H1 (cell line): ENCODE data around the gene KIF26B. TPM values are rescaled to one million over a fixed set of nuclear protein-coding genes. Genes with fewer than 3 reads are reported as not detected.

Experiments
- BCL11A ChIP-seq, 2 experiments: IDR thresholded peaks; one replicate each; pipeline ENCODE4 v1.6.1; 2011; ENCODE audit warnings: low read depth in 2 of 2, low read length in 2 of 2, mild to moderate bottlenecking in 2 of 2
- CBX8 ChIP-seq: fragments of 300-800, 300-1000 bp; sonication (generic); IDR thresholded peaks from 2 replicates; pipeline ENCODE4 v1.7.1; 2016; ENCODE audit warnings: low read depth, low read length, borderline replicate concordance
- FOSL1 ChIP-seq: IDR thresholded peaks from 2 replicates; pipeline ENCODE4 v1.6.1; 2011; ENCODE audit warnings: mild to moderate bottlenecking, low read depth, low read length, moderate library complexity; ENCODE audit not compliant: insufficient read depth
- JUN ChIP-seq: IDR thresholded peaks from 2 replicates; pipeline ENCODE4 v1.6.1; 2011; ENCODE audit warnings: low read depth, mild to moderate bottlenecking, improper control_type of control experiment, low read length
- MAX ChIP-seq: IDR thresholded peaks from 2 replicates; pipeline ENCODE4 v1.6.1; 2012; ENCODE audit warnings: inconsistent platforms
- RAD21 ChIP-seq, 2 experiments: IDR thresholded peaks in 1 of 2; conservative IDR thresholded peaks in 1 of 2; 2 replicates each; pipeline ENCODE4 v1.6.1; 2011; ENCODE audit warnings: low read depth in 2 of 2, low read length in 2 of 2, improper control_type of control experiment in 1 of 2, inconsistent platforms in 1 of 2, mild to moderate bottlenecking in 1 of 2, moderate library complexity in 1 of 2
- RBBP5 ChIP-seq: IDR thresholded peaks from 2 replicates; pipeline ENCODE4 v1.7.1; 2012; ENCODE audit warnings: low read depth, mild to moderate bottlenecking, inconsistent platforms, low read length, moderate library complexity, borderline replicate concordance
- polyA plus RNA-seq, 7 experiments: library from polyadenylated mRNA; depleted of rRNA in 3 of 7; stranded (reverse) in 5 of 7; unstranded in 2 of 7; fragments of >200 nt in 5 of 7; fragments of 200-250 nt in 2 of 7; gene quantifications; 1 replicate in 5 of 7; 2 replicates in 1 of 7; 4 replicates in 1 of 7; pipeline versions ENCODE4 v1.2.1 to v1.2.3, GENCODE V29; 2011 to 2013; ENCODE audit warnings: missing spikeins in 2 of 7, mixed read lengths in 2 of 7
- total RNA-seq: library from RNA; stranded (reverse); fragmentation: NEBNext Ultra II Directional; extraction: Animal tissue kit (Norgen Biotek cat#: 25700); gene quantifications from 2 replicates; pipeline ENCODE4 v1.2.1, GENCODE V29; 2021
- TF ChIP-seq, protein P1 (sequence below): IDR thresholded peaks from 2 replicates; pipeline ENCODE4 v1.6.1; 2012; ENCODE audit warnings: low read length, inconsistent platforms

The KIF26B gene
- total and polyA plus RNA-seq, 2 of the 8 experiments (the other 6 are each of a cell fraction or from before 2014, with no cell fraction given) = 0.06 to 0.28 TPM

DNA sequence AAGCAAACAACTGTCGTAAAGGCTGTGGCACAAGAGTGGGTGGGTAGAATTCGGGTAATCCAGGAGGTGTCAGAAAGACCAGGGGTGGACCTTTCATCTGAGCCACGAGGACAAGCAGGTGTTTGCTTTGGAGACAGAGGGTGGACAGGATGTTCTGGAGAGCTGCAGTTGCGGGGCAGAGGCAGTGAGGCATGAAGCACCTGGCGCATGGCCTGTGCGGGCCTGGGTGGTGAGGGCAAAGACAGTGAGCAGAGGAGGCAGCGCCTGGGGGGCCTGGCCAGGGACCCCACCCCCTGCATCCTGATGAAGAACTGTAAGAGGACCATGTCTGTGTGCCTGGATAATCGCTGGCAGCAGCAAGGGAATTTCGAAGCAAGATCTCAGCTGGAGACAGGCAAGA lies 24.9 kb downstream of the KIF26B start (continued):
- TF ChIP-seq RBBP5 = no peak
- TF ChIP-seq BCL11A (IDR thresholded peaks at IDR 0.05; ENCODE audit: low read depth in 2 of 2, low read length in 2 of 2) = no peak
- no peak for TF ChIP-seq CBX8
- no peak for TF ChIP-seq JUN
- TF ChIP-seq, protein P1, sequence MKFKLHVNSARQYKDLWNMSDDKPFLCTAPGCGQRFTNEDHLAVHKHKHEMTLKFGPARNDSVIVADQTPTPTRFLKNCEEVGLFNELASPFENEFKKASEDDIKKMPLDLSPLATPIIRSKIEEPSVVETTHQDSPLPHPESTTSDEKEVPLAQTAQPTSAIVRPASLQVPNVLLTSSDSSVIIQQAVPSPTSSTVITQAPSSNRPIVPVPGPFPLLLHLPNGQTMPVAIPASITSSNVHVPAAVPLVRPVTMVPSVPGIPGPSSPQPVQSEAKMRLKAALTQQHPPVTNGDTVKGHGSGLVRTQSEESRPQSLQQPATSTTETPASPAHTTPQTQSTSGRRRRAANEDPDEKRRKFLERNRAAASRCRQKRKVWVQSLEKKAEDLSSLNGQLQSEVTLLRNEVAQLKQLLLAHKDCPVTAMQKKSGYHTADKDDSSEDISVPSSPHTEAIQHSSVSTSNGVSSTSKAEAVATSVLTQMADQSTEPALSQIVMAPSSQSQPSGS = no peak
- no peak for TF ChIP-seq MAX
- TF ChIP-seq RAD21 (IDR thresholded peaks at IDR 0.05 in 1 of 2, conservative IDR thresholded peaks at IDR 0.05 in 1 of 2; ENCODE audit: low read depth in 2 of 2, low read length in 2 of 2) = no peak
- TF ChIP-seq FOSL1 = no peak
